ENCODE data around the gene DNASE1L1.

Gene DNASE1L1

DNA sequence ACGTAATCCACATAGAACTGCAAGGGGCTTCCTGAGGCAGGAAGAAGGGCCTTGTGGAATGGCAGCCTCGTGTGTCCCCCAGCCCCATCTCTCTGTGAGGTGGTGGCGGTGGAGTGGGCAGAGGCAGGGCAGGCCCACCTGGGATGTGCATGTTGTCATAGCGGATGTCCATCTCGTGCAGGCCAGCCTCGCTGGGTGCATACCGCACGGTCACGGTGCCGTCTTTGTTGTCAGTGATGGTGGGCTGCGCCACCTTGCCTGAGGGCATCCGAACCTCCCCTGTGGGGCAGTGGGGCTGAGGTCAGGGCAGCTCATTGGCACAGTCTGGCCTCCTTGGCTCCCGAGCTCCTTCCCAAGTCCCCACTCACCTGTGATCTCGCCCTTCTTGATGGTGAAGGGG, 55.0 kb downstream of the DNASE1L1 start:
- TF ChIP-seq, protein P1, sequence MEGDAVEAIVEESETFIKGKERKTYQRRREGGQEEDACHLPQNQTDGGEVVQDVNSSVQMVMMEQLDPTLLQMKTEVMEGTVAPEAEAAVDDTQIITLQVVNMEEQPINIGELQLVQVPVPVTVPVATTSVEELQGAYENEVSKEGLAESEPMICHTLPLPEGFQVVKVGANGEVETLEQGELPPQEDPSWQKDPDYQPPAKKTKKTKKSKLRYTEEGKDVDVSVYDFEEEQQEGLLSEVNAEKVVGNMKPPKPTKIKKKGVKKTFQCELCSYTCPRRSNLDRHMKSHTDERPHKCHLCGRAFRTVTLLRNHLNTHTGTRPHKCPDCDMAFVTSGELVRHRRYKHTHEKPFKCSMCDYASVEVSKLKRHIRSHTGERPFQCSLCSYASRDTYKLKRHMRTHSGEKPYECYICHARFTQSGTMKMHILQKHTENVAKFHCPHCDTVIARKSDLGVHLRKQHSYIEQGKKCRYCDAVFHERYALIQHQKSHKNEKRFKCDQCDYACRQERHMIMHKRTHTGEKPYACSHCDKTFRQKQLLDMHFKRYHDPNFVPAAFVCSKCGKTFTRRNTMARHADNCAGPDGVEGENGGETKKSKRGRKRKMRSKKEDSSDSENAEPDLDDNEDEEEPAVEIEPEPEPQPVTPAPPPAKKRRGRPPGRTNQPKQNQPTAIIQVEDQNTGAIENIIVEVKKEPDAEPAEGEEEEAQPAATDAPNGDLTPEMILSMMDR (IDR thresholded peaks at IDR 0.05; ENCODE audit: control extremely low read depth, extremely low read depth, low read depth, missing control alignments), result no peak
- ChIA-PET CTCF (no interaction called here), POLR2A (no interaction called here)
- DNase-seq (ENCODE audit: extremely low spot score), result no peak

DNA sequence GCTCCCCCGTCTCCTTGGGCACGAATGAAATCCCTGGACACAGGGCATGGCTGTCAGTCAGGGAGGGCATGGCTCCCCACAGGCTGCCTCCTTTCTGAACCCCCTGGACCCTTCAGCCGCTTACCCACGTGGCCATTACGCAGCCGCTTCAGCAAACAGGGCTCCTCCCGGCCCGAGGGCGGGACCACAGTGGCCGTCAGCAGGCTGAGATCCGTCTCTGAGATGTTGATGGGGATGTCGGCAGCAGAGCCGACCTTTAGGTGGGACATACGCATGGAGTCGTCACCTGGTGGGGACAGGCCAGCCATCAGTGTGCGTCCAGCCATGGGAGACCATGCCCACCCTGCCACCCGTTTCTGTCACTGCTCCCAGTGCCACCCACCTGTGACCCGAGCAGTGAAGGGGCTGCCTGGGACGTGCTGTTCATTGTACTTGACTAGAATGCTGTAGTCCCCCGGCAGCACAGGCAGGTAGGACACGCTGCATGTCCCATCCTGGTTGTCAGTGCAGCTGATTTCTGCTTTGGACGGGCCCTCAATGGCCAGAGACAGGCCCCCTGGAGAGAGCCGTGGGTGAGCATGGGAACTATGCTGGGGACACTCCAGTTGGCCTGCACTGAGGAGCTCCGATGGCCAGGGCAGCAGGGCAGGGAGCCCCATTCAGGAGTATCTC, 55.7 kb downstream of the DNASE1L1 start:
- ChIA-PET POLR2A (no interaction called here), CTCF (no interaction called here)
- no peak for DNase-seq (ENCODE audit: extremely low spot score)
- TF ChIP-seq, protein P1 (IDR thresholded peaks at IDR 0.05; ENCODE audit: control extremely low read depth, extremely low read depth, low read depth, missing control alignments), result no peak

DNA sequence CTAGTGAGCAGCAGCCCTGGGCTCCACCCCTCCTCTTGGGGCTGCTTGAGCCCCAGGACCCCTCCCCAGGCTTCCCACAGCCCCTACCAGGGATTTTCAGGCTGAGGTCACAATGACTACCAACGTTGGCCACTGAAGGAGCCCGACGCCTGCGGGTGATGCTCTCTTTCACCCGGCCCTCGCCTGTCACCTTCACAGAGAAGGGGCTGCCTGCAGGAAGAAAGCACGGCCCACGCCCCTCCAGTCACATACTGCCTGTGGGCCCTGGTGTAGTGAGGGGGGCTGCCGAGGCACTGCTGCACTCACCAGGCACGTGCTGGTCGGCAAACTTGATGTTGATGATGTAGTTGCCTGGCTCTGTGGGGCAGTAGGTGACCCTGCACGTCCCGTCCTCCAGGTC, 56.6 kb downstream of the DNASE1L1 start:
- DNase-seq (ENCODE audit: extremely low spot score), result no peak
- ChIA-PET CTCF (no interaction called here), POLR2A (no interaction called here)
- TF ChIP-seq, protein P1 (IDR thresholded peaks at IDR 0.05; ENCODE audit: control extremely low read depth, extremely low read depth, low read depth, missing control alignments), result no peak

DNA sequence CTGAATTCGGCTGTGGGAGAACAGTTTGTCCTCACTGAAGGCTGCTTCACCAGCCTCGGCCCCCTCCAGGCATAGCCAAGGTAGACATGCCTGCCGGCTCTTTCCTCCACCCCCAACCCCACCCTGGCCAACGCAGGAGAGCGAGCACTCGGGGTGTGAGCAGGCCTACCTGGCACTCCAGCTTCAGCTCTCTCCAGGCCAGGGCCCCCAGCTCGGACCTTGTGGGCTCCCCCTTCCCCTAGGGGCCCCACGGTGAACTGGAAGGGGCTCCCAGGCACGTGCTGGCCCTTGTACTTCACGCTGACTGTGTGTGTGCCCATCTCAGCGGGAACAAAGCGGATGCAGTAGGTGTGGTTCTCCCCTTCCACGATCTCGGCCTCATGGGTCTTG, 57.0 kb downstream of the DNASE1L1 start:
- ChIA-PET POLR2A (no interaction called here), CTCF (no interaction called here)
- no peak for DNase-seq (ENCODE audit: extremely low spot score)
- TF ChIP-seq, protein P1 (IDR thresholded peaks at IDR 0.05; ENCODE audit: control extremely low read depth, extremely low read depth, low read depth, missing control alignments), result no peak

Measured in GM10248 (cell line).